Colonic mucosa (tissue), 4 donors: ENCODE measurements around the gene RAPGEF4. TPM values are rescaled to one million over a fixed set of nuclear protein-coding genes. Genes with fewer than 3 reads are reported as not detected.

Experiments
- DNase-seq: peaks from one replicate; pipeline ENCODE4 v3.0.0-alpha.2; 2020
- H3K27ac ChIP-seq: fragments of 200-600 bp; one replicate; pipeline ENCODE4 v1.8.0; 2021
- H3K27me3 ChIP-seq: fragments of 200-600 bp; one replicate; pipeline ENCODE4 v1.8.0; 2021
- H3K36me3 ChIP-seq: fragments of 200-600 bp; one replicate; pipeline ENCODE4 v1.8.0; 2021
- H3K4me1 ChIP-seq: fragments of 200-600 bp; one replicate; pipeline ENCODE4 v1.8.0; 2021; ENCODE audit warnings: mild to moderate bottlenecking
- H3K4me3 ChIP-seq: fragments of 200-600 bp; one replicate; pipeline ENCODE4 v1.8.0; 2021
- H3K9ac ChIP-seq, 2 donors: one replicate each; pipeline ENCODE4 v1.7.0; 2013; ENCODE audit warnings: control low read depth in 2 of 2, low read depth in 2 of 2, low read length in 2 of 2
- H3K9me3 ChIP-seq: fragments of 200-600 bp; one replicate; pipeline ENCODE4 v1.8.0; 2021
- intact Hi-C: fragments of 100-400 bp; cut with DNase I; formaldehyde crosslinking; loops from one replicate; pipeline ENCODE4 v1.14.1; 2022
- total RNA-seq, 2 donors: library from RNA; stranded (reverse); fragmentation: NEBNext Ultra II Directional in 1 of 2; extraction: Animal tissue kit (Norgen Biotek cat#: 25700) in 1 of 2; gene quantifications; one replicate each; pipeline ENCODE4 v1.2.1, GENCODE V29; 2021
- TF ChIP-seq, protein P1 (sequence below): fragments of 200-600 bp; IDR thresholded peaks from one replicate; pipeline ENCODE4 v1.8.0; 2022; ENCODE audit warnings: antibody characterized with exemption, mild to moderate bottlenecking
- donor health status: healthy.
- donor health status: DM: no; HTN: no; CAD: no.
- donor health status: DM: no; HTN: no; CAD: no.

The RAPGEF4 gene
- total RNA-seq, 2 donors from 2014 or later: 1.3 to 1.5 TPM

DNA sequence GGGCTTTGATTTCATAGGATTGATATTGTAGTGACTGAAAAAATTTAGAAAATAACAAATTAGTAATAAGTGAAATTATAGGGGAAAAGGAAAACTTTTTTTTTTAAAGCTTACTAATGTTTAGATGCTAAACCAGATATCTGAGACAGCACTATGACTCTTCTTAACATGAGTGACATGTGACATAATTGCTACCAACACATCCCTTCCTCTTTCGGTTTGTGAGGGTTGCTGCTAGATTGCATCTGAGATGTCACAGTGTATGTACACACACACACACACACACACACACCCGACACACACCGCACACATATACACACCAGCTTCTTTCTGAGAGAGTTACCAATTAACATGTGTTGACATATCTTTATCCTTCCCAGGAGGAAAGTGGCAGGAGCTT lies 18.0 kb downstream of the RAPGEF4 start:
- Histone ChIP-seq H3K4me1 (no peaks in the 10 kb centered on the region), H3K36me3 (no peaks in the 10 kb centered on the region), H3K4me3 (no peak overlapping the region), H3K9me3 (no peaks in the 10 kb centered on the region), H3K27me3 (no peaks in the 10 kb centered on the region), H3K27ac (no peak overlapping the region), H3K9ac (no peak overlapping the region)
- no peak for DNase-seq
- intact Hi-C loops: no loop called here
- TF ChIP-seq, protein P1, sequence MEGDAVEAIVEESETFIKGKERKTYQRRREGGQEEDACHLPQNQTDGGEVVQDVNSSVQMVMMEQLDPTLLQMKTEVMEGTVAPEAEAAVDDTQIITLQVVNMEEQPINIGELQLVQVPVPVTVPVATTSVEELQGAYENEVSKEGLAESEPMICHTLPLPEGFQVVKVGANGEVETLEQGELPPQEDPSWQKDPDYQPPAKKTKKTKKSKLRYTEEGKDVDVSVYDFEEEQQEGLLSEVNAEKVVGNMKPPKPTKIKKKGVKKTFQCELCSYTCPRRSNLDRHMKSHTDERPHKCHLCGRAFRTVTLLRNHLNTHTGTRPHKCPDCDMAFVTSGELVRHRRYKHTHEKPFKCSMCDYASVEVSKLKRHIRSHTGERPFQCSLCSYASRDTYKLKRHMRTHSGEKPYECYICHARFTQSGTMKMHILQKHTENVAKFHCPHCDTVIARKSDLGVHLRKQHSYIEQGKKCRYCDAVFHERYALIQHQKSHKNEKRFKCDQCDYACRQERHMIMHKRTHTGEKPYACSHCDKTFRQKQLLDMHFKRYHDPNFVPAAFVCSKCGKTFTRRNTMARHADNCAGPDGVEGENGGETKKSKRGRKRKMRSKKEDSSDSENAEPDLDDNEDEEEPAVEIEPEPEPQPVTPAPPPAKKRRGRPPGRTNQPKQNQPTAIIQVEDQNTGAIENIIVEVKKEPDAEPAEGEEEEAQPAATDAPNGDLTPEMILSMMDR: no peak

DNA sequence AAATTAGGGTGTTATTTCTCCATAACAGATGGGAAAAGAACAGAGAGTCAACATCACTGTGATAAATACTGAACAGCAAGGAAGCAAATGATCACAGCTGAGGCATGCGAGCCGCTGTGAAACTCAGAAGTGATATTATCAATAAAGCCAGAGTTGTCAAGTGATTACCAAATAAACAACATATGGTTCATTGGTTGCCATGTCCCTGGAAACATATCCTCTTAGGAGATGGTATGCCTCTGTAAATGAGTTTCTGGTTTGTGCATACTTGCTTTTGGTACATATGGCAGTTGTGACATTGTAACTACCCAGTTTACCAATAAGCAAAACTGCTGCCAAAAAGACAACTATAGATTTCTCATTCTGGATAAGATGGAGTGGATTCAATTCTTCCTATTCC lies 23.8 kb downstream of the RAPGEF4 start:
- Histone ChIP-seq H3K9me3 (no peaks in the 10 kb centered on the region), H3K9ac (no peak overlapping the region), H3K36me3 (no peaks in the 10 kb centered on the region), H3K4me1 (no peaks in the 10 kb centered on the region), H3K27me3 (no peaks in the 10 kb centered on the region), H3K27ac (no peak overlapping the region), H3K4me3 (no peak overlapping the region)
- intact Hi-C loops: no loop called here
- TF ChIP-seq, protein P1: no peak
- DNase-seq: no peak

DNA sequence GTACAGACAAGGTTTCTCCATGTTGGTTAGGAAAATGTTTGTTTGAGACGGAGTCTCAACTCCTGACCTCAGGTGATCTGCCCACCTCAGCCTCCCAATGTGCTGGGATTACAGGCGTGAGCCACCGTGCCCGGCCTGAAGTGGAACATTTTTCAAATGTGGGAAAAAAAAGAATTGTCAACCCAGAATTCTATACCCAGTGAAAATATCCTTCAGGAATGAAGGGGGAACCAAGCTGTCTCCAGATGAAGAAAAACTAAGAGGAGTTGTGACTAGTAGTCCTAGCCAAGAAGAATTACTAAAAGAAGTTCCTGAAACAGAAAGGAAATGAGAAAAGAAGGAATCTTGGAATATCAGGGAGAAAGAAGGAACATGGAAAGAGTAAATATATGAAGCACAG lies 25.7 kb downstream of the RAPGEF4 start:
- intact Hi-C loops: no loop called here
- DNase-seq: no peak
- Histone ChIP-seq H3K4me3 (no peak overlapping the region), H3K4me1 (no peaks in the 10 kb centered on the region), H3K27me3 (no peaks in the 10 kb centered on the region), H3K9me3 (no peaks in the 10 kb centered on the region), H3K27ac (no peak overlapping the region), H3K9ac (no peak overlapping the region), H3K36me3 (no peaks in the 10 kb centered on the region)
- TF ChIP-seq, protein P1: no peak

DNA sequence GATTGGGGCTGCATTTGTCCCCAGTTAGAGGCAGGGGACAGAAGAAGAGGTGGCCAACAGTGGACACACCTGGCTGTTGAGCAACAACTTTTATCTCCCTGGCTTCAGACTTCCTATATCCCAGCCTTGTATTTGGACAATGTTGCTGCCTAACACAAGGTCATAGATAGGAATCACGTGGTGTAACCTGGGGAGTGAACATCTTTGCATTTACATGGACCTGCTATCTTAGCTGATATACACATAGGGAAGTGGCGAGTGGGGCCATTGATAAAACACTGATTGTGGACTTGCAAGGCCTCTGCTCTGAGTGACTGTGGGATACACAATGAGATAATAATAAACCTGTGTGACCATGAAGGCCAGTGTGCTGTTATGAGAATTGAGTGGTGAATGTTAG lies 26.9 kb downstream of the RAPGEF4 start:
- DNase-seq: no peak
- Histone ChIP-seq H3K27me3 (no peaks in the 10 kb centered on the region), H3K27ac (no peak overlapping the region), H3K9ac (no peak overlapping the region), H3K4me1 (no peaks in the 10 kb centered on the region), H3K9me3 (no peaks in the 10 kb centered on the region), H3K36me3 (no peaks in the 10 kb centered on the region), H3K4me3 (no peak overlapping the region)
- intact Hi-C loops: no loop called here
- TF ChIP-seq, protein P1: no peak

DNA sequence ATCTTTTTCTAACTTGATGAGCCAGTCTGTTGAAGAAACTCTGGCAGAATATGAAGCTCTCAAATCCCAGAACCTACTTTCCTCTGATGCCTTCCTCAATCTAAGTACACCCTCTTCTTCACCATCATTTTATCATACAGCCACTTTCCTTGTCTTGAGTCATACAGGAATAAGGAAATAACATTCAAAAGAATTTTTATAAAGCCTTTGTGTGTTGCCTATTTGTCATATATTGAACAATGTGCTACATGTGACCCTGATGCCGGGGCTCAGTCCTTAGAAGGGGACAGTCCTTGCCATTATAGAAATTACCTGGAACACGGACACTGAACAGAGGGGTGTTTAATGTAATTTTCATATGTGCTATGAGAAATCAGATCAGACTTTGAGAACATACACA lies 27.4 kb downstream of the RAPGEF4 start:
- DNase-seq: no peak
- H3K27ac ChIP-seq: no peak overlapping the region
- no peak overlapping the region for H3K4me3 ChIP-seq
- intact Hi-C loops: no loop called here
- no peaks in the 10 kb centered on the region for H3K9me3 ChIP-seq
- H3K4me1 ChIP-seq: no peaks in the 10 kb centered on the region
- no peaks in the 10 kb centered on the region for H3K36me3 ChIP-seq
- H3K27me3 ChIP-seq: no peaks in the 10 kb centered on the region
- TF ChIP-seq, protein P1: no peak
- H3K9ac ChIP-seq: no peak overlapping the region

DNA sequence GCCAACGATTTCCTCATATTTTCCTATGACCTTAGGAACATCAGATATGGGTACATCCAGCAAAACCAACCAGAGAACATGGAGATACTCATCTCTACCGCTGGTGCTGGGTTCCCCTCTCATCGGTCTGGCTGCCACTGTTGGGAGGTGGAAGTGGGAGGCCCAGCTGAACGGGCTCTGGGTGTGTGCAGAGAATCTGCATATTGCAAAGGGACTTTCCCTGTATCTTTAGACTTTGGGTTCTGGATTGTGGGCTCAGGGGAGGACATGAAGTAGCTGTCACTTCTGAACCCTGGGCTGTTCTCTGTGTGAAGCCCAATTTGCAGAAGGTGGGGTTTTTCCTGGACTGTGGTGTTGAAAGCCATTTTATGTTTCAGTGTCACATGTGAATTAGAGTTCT lies 30.0 kb downstream of the RAPGEF4 start:
- TF ChIP-seq, protein P1: no peak
- H3K36me3 ChIP-seq: no peaks in the 10 kb centered on the region
- intact Hi-C loops: no loop called here
- DNase-seq: no peak
- no peak overlapping the region for H3K4me3 ChIP-seq
- no peaks in the 10 kb centered on the region for H3K27me3 ChIP-seq
- no peaks in the 10 kb centered on the region for H3K4me1 ChIP-seq
- no peaks in the 10 kb centered on the region for H3K9me3 ChIP-seq
- no peak overlapping the region for H3K9ac ChIP-seq
- no peak overlapping the region for H3K27ac ChIP-seq
